ENCODE measurements around the gene VAPA.
A peak's percentile ranks its signal among the peaks of the same experiment; 100 is the strongest.

VAPA gene, protein sequence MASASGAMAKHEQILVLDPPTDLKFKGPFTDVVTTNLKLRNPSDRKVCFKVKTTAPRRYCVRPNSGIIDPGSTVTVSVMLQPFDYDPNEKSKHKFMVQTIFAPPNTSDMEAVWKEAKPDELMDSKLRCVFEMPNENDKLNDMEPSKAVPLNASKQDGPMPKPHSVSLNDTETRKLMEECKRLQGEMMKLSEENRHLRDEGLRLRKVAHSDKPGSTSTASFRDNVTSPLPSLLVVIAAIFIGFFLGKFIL
- 105 to 176 (median 129) reads per million in 4 donors for total RNA-seq

DNA sequence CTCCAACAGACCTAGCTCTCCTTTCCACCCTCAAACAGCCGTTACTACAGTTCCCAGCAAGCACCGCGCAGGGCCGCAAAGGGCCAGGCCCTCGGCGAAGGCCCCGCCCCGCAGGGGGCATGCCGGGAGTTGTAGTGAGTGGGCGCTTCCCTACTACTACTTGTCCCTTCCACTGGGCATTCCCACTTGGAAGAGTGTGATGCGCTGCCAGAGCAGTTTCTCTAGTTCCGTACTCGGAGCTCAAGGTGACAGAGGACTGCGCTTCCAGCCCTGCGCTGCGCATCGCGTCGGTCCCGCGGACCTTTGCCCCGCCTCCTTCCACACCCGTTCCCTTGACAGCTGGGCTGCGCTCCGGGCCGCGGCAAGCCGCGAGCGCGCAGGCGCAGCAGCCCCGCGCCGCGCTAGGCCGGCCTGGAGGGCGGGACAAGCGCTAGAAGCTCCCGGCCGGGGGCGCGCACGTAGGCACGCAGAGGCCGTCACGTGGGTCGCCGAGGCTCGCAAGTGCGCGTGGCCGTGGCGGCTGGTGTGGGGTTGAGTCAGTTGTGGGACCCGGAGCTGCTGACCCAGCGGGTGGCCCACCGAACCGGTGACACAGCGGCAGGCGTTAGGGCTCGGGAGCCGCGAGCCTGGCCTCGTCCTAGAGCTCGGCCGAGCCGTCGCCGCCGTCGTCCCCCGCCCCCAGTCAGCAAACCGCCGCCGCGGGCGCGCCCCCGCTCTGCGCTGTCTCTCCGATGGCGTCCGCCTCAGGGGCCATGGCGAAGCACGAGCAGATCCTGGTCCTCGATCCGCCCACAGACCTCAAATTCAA is at the start of gene VAPA:
Gene VAPA, plus strand, starts transcription at position 491 of the 808 bp plus-strand sequence. Its CDS starts 241 bp downstream, at position 732.
- DNase-seq, result peak; percentile 84 to 96 (median 88)

DNA sequence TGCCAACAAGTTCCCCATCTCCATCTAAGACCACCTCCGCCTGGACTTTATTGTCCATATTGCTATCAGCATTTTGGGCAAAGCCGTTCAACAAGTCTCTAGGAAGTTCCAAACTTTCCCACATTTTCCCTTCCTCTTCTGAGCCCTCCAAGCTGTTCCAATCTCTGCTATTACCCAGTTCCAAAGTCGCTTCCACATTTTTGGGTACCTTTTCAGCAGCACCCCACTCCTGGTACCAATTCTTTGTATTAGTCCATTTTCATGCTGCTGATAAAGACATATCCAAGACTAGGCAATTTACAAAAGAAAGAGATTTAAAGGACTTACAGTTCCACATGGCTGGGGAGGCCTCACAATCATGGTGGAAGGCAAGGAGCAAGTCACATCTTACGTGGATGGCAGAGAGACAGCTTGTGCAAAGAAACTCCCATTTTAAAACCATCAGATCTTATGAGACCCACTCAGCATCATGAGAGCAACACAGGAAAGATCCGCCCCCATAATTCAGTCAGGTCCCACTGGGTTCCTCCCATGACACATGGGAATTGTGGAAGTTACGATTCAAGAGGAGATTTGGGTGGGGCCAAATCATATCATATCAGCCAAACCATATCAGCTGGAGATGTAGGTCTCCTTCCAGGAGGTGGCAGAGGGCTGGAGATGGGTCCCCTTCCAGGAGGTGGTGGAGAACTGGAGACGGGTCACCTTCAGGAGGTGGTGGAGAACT is 47.9 kb upstream of the VAPA start:
- DNase-seq, result no peak

DNA sequence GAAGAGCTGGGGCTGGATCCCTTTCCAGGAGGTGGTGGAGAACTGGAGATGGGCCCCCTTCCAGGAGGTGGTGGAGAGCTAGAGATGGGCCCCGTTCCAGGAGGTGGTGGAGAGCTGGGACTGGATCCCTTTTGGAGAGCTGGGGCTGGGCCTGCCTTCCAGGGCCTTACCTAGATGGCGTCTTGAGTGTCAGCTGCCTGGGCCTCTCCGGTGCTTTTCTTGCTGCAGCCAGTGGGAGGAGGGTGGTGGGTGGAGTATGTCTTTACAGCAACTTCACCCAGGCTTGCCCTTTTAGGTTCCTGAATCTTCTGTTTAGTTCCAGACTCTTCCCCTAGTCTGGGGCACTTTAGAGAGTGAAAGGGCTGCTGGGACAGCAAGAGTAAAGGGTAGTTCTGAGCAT is 47.2 kb upstream of the VAPA start:
- no peak for DNase-seq

DNA sequence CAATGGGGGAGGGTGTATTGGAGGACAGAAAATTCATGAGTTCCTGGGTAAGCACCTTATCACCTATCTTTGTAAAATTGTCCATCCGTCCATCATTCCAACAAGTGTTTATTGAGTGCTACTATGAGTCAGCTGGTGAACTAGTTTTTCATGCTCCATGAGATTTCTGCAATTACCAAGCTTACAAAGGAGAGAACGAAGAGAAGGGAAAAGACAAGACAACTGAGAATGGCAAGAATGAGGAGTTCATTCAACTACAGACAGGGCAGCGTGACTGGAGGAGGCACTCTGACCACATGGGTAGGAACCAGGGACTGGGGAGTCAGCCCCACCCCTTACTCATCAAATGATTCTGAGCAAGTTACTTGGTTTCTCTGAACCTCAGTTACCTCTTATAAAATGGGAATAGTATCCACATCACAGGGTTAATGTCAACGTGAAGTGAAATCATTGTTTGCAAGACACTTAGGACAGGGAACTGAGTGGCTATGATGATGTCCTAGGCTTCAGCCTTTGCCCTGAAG is 46.7 kb upstream of the VAPA start:
- no peak for DNase-seq

DNA sequence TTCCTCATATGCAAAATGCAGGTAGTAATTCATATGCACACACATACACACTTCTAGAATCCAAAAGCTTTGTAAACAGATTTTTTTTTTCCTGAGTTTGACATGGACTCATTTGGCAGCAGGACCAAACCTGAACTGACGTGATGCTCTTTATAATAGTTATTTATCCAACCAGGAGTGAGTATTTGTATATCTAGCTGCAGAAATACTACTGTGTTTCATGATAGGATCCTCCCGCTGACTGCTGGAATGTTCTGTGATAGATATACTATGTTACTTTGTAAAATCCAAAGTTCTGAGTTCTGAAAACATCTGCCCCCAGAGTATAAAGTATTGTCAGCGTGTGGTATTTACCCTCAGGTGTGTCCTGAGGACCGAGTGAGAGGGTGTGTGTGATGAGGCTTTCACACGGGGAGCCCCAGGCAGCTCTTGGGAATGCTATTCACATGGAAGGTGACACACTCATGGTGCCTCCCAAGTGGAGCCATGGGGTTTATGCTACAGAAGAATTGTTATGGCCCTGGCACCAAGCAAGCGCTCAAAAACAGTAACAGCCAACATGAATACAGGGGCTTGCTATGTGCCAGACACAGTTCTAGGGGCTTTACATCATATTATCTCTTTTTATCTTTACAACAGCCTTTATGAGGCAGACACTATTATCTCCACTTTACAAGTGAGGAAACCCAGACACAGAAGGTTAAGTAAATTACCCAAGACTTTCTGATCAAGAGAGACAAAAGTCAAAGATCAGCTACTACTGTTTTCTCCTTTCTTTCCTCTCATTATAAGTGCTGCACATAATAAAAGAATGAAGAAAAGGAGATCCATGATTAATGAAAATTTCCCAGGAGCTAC is 44.7 kb upstream of the VAPA start:
- no peak for DNase-seq

DNA sequence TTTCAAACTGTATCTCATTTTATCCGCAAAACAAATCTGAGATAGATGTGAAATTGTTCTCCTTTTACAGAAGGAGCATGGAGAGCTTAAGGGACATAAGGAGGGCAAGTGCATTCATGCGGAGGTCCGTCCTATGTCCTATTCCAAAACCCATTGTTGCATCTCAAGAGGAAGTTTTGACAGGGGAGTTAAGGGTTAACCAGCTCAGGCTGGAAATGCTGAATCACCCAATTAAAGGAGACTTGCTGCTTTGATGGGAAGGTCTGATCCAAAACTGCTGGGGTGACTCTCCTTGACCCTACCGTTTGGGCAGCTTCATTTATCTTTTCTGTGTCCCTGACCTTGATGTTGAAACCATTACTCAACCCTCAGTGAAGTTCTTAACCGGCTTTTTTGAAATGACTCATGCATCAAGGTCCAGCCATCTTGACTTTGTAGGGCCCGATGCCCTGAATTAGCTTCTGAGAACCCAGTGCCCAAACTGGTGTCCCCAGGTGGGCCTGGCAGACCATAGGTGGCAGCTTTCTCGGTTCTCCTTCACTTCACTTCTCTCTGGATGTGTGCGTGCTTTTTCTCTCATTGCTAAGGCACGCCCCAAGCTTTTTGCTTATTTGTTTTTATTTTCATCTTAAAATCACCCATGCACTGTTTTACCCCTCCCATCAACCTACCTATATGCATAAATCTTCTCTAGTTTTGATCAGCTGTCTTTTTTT is 43.9 kb upstream of the VAPA start:
- DNase-seq, result peak in 1 of 5 donors; percentile 25

DNA sequence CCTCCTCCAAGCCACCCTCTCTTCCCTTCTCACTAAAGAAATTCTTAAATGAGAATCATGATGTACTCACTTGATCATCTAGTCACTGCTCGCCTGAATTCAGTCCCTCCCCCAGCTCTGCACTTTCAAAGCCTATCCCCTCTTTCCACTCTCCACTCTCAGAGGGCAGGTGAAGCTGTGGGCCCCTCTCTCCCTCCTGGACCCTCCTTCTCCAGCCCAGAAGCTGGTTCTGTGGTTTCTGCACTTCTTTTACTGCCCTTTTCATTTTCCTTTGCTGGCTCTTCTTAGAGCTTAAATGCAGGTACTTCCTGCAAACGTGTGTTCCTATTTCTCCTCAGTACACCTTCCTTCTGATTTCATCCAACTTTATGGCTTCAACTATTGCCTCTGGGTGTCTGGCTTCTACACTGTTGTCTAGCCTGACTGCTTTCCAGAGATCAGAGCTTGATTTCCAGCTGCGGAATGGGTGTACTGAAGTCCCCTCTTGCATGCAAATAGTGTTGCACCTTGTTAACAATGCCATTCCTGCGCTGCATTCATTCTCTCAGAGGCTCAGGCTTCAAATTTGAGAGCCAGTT is 43.3 kb upstream of the VAPA start:
- DNase-seq, result no peak

DNA sequence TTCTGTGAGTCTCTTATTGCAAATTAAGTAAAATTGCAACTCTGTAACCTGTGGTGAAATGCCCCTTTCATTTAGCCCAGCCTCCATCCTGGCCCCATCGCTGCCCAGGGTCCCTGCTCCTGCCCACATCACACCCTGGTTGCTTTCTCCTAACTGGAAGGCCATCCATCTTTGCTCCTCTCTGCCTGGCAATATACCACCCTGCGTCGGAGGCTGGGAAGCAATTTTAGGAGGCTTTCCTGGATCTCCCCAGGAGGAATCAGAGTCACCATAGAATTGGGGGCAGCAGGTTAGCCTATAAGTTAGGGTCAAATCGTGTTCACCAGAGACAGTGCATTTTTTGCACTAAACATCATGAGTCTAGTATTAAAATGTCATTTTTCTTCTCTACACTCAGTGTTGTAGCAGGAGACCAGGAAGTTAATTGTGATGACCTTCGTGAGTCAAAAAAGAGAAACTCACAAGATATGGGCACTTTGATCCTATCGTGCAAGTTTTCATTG is 42.5 kb upstream of the VAPA start:
- no peak for DNase-seq

DNA sequence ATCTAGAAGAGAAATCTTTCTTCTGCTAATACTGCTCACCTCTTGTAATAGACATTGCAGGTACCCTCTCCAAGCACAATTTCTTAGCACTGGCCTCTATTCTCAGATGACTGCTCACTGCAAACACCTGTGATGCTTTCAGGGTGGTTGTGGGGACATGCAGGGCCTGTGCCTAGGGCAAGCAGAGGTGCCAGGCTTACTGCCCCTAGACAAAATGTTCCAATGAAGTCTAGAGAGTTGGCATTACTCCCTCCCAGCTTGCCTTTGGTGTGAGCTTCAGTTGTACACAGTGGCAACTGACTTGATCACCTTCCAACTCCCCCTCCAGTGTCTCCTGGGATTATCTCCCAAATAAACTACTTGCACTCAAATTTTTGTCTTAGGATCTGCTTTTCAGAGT is 41.0 kb upstream of the VAPA start:
- no peak for DNase-seq

DNA sequence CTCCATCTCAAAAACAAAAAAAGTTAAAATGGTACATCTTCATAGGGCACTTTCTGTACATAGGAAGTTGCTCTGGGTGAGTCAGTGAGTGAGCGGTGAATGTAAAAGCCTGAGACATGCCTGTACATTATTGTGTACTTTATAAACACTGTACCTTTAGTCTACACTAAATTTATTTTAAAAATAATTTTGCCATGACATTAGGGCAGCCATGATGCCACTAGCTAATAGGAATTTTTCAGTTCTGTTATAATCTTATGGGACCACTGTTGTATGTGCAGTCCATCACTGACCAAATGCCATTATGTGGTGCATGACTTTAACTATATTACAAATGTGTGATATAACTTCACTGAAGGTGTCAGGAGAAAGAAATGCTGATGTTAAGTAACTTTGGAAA is 39.1 kb upstream of the VAPA start:
- no peak for DNase-seq

DNA sequence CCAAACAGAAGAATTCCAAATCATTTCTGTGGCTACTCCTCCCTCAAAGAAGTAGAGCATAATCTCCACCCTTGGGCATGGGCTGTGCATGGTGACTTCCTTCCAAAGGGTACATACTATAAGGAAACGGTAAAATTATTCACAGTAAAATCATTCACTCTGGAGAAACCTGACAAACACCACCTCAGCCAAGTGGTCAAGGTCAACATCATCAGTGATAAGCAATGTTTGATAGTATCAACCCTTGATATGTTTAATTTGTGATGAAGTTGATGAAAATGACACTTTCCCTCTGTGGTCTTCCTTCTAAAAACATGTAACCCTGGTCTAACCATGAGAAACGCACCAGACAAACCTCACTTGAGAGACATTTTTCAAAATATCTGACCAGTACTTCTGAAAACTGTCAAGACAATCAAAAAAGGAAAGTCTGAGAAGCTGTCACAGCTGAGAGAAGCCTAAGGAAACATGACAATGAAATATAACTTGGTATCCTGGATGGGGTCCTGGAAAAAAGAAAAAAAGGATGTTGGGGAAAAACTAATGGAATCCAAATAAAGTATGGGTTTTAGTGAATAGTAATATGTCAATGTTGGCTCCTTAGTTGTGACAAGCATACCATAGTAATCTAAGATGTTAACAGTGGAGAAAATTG is 37.5 kb upstream of the VAPA start:
- DNase-seq, result no peak

DNA sequence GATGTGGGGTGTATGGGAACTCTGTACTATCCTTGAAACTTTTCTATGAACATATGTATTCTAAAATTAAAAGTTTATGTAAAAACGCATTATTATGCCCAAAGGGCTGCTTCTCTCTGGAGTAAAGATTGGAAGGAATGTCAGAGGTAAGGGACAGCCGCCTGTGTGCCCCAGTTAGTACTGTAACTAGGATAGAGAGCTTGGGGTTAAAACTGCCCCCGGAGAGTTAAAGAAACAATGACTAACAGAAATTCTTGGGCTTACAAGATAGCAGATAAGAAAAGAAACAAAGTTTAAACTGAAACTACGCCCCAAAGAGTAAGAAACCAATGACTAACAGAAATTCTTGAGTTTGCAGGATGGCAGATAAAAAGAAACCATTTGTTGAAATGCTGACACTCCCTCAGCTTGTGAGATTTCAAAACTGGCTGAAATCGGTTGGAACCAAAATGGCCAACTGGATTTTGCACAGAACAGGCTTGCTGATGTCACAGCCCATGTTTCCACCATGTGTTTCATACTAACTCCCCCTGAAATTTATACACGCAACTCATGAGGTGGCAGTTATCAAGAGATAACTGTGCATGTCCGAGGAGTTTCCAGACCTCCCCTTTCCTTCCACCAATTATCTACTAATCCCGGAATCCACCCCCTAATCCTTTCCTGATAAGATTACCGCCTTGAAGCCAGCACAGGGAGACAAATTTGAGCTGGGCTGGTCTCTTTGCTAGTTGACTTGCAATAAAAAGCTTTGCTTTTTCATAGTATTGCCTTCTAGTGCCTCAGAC is 36.8 kb upstream of the VAPA start:
- DNase-seq, result peak in 1 of 5 donors; percentile 58

DNA sequence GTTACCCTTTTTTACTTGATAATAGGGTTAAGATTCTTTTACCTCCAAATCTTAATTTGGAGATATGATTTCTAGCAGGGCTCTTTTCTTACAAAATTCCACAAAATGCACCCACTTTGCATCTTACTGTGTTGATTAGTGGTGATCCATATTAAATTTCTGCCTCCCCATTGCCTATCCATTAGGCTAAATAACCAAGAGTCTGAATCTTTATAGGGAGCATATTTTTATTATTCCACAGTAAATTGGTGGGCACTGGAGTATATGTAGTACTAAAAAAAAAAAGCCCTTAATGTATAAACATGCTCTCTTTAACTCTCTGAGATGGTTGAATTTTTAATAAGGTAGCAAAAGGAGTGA is 36.2 kb upstream of the VAPA start:
- DNase-seq, result no peak

DNA sequence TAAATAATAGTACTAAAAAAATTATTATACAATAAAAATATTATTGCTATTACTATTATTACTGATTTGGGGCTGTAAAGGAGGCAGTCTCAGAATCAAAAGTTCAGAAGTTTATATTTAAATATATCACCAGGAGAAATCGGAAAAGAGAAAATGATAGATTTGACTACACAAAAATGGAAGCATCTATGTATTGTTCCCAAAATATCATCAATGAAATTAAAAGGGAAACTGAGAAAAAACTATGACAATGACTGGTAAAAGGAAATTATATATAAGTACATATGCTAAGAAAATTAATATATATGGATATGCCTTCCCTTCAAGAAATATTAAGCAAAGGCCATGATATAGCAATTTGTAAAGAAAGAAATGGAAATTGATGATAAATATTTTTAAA is 35.7 kb upstream of the VAPA start:
- DNase-seq, result no peak

DNA sequence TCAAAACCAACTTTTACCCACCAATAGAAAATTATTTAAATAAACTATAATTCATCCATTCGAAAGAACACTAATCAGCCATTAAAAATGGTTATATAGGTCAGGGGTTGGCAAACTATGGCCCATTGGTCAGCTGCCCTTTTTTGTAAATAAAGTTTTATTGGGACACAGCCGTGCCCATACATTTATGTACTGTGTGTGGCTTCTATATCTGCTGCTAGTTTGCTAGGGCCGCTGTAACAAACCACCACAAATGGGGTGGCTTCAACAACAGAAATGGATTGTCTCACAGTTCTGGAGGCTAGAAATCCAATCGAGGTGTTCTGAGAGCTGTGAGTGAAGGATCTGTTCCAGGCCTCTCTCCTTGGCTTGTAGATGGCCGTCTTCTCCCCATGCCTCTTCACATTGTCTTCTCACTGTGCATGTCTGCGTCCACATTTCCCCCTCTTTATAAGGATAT is 35.0 kb upstream of the VAPA start:
- DNase-seq, result no peak

DNA sequence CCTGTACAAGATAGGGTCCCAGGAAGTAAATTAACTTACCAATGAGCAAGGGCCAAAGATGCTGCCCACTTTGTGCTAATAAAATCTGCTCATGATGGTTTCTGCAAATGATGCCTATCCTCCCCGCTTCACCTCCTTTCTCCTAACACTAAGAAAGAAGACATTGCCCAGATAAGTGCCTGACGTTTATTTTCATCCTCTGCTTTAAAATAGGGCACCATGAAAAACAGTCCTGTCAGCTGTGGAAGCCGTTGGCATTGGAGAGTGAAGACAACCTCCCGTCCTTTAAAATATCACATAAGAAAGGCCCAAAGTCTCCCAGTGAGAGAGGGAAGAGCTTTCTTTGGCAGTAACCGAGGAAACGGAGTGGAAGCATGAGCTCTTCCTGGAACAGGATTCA is 29.7 kb upstream of the VAPA start:
- no peak for DNase-seq

DNA sequence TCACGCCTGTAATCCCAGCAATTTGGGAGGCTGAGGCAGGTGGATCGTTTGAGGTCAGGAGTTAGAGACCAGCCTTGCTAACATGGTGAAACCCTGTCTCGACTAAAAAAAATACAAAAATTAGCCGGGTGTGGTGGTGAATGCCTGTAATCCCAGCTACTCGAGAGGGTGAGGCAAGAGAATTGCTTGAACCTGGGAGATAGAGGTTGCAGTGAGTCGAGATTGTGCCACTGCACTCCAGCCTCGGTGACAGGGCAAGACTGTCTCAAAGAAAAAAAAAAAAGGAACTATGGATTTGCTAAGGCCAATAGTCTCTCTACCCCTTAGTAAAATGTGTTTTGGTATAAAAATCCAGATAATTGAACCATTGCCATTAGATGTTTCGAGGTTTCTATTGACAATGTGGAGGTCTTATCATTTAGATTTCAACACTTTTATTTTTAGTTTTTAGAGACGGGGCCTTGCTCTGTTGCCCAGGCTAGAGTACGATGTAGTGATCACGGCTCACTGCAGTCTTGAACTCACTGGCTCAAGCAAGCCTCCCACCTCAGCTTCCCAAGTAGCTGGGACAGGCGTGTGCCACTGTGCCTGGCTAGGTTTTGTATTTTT is 29.2 kb upstream of the VAPA start:
- no peak for DNase-seq

DNA sequence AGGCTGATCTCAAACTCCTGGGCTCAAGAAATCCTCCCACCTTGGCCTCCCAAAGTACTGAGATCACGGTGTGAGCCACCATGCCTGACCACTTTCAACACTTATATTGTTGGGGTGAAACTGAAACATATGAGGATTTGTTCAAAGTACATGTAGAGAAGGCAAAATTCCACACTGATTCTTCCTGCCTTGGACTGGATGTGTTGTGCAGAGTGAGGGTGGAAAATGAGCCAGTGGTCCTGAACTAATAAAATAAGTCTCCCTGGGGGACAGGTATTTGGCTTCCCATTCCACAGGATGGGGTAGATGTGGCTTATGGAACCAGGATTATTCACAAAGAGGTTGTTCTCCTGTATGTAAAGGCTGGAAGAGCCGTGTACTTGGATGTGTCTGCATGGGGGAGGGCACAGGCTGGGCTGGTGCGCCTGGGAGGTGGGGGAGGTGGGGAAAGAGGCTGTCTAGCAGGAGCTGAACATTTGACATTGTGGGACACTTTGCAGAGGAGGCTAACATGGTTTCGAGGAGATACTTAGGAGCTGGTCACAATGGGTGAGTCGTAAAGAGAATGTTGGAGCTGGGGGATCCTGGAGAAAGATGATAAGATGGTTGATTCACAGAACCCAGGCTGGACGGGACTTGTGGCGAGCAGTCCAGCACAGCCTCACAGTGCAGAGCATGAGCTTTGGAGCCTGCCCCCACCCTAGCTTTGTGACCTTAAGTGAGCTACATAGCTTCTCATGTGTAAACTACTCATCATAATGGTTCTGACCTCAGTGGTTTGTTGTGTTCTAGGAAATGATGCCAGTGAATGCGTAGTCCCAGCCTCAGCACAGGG is 28.4 kb upstream of the VAPA start, which contains the start of gene TXNDC2:
Gene TXNDC2, plus strand, starts transcription at position 804 of the 835 bp plus-strand sequence. CDS start 708 bp downstream, outside the sequence.
- no peak for DNase-seq
